ENCODE measurements around the gene CAPG.

Gene CAPG

GRCh38 chr2:85427300-85427835 lies 17.2 kb upstream of the CAPG start:
- Histone ChIP-seq H3K27me3 (no peaks in the 10 kb centered on the region), H3K27ac (no peak overlapping the region), H3K4me1 (ENCODE audit: control insufficient read depth in 1 of 2, insufficient read depth in 1 of 2, low read depth in 1 of 2, low read length in 1 of 2) (peaks cover 9% of the 10 kb centered on the region in 2 experiments), H3K4me3 (ENCODE audit: low read depth in 1 of 2, low read length in 1 of 2) (no peak overlapping the region), H3K36me3 (no peaks in the 10 kb centered on the region), H3K9me3 (no peaks in the 10 kb centered on the region)
- no peak for TF ChIP-seq CTCF (IDR thresholded peaks at IDR 0.05)

GRCh38 chr2:85425588-85425987 lies 15.4 kb upstream of the CAPG start:
- no peaks in the 10 kb centered on the region for H3K27me3 ChIP-seq
- H3K9me3 ChIP-seq, result no peaks in the 10 kb centered on the region
- H3K27ac ChIP-seq, result no peak overlapping the region
- H3K36me3 ChIP-seq, result no peaks in the 10 kb centered on the region
- H3K4me1 ChIP-seq (ENCODE audit: control insufficient read depth in 1 of 2, insufficient read depth in 1 of 2, low read depth in 1 of 2, low read length in 1 of 2), result peaks cover 18 to 19% of the 10 kb centered on the region in 2 experiments
- no peak overlapping the region for H3K4me3 ChIP-seq (ENCODE audit: low read depth in 1 of 2, low read length in 1 of 2)
- TF ChIP-seq CTCF (IDR thresholded peaks at IDR 0.05), result no peak

- no peak for TF ChIP-seq CTCF (IDR thresholded peaks at IDR 0.05)
- peaks cover 32 to 34% of the 10 kb centered on the region in 2 experiments for H3K4me1 ChIP-seq (ENCODE audit: control insufficient read depth in 1 of 2, insufficient read depth in 1 of 2, low read depth in 1 of 2, low read length in 1 of 2)
- H3K36me3 ChIP-seq, result no peaks in the 10 kb centered on the region
- no peaks in the 10 kb centered on the region for H3K27me3 ChIP-seq
- no peak overlapping the region for H3K4me3 ChIP-seq (ENCODE audit: low read depth in 1 of 2, low read length in 1 of 2)
- H3K27ac ChIP-seq, result no peak overlapping the region
- H3K9me3 ChIP-seq, result no peaks in the 10 kb centered on the region
These were observed 13.4 kb upstream of the CAPG start for GRCh38 chr2:85423525-85423924.

- H3K27me3 ChIP-seq, result no peaks in the 10 kb centered on the region
- H3K27ac ChIP-seq, result no peak overlapping the region
- H3K4me1 ChIP-seq (ENCODE audit: control insufficient read depth in 1 of 2, insufficient read depth in 1 of 2, low read depth in 1 of 2, low read length in 1 of 2), result peaks cover 33 to 35% of the 10 kb centered on the region in 2 experiments
- TF ChIP-seq CTCF (IDR thresholded peaks at IDR 0.05), result no peak
- H3K9me3 ChIP-seq, result no peaks in the 10 kb centered on the region
- no peaks in the 10 kb centered on the region for H3K36me3 ChIP-seq
- H3K4me3 ChIP-seq (ENCODE audit: low read depth in 1 of 2, low read length in 1 of 2), result no peak overlapping the region
These were observed 11.9 kb upstream of the CAPG start for GRCh38 chr2:85422072-85422457.

GRCh38 chr2:85421260-85422071 lies 11.3 kb upstream of the CAPG start:
- H3K36me3 ChIP-seq, result no peaks in the 10 kb centered on the region
- no peaks in the 10 kb centered on the region for H3K9me3 ChIP-seq
- H3K4me1 ChIP-seq (ENCODE audit: control insufficient read depth in 1 of 2, insufficient read depth in 1 of 2, low read depth in 1 of 2, low read length in 1 of 2), result peaks cover 35 to 39% of the 10 kb centered on the region in 2 experiments
- peak overlapping the region; percentile 82 for H3K27ac ChIP-seq
- H3K27me3 ChIP-seq, result no peaks in the 10 kb centered on the region
- TF ChIP-seq CTCF (IDR thresholded peaks at IDR 0.05), result no peak
- peak overlapping the region; percentile 42 to 60 for H3K4me3 ChIP-seq (ENCODE audit: low read depth in 1 of 2, low read length in 1 of 2)

Data from neutrophil (primary cell).